ENCODE data around the gene UBE2H.

The UBE2H gene

DNA sequence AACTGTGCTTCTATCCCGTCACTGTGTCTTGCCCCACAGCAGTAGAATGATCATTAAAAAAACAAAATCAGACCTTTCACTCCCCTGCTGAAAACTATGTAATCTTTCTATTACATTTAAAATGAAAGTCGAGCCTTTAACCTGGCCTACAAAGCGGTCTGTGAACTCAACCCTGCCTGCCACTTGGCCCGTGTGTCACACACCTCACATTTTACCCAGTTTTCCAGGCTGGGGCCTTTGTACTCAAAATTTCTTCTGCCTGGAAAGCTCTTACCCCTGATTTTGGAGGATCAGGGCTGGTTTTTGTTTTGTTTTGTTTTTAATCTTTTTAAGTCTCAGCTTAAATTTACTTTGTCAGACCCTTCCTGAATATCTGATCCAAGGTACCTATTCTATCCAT lies 82.1 kb downstream of the UBE2H start:
- Histone ChIP-seq H2BK15ac (ENCODE audit: low read depth, poor library complexity, severe bottlenecking) (no peak overlapping the region), H3K9ac (ENCODE audit: low read length) (no peak overlapping the region), H3K23ac (ENCODE audit: low read length in 2 of 2) (no peak overlapping the region), H2AK5ac (ENCODE audit: low read length, severe bottlenecking) (no peak overlapping the region), H3K18ac (ENCODE audit: low read depth in 1 of 2, low read length in 2 of 2) (no peak overlapping the region), H3K4me2 (ENCODE audit: low read length, poor library complexity, severe bottlenecking) (no peak overlapping the region), H2BK120ac (ENCODE audit: low read depth, low read length) (no peak overlapping the region), H3K36me3 (ENCODE audit: control insufficient read depth in 1 of 2, insufficient read depth in 2 of 2, low read depth in 1 of 2, low read length in 2 of 2) (peaks cover 15 to 22% of the 10 kb centered on the region in 2 experiments), H3K4ac (ENCODE audit: low read depth in 1 of 2, low read length in 2 of 2) (no peak overlapping the region), H2AFZ (ENCODE audit: low read depth, low read length) (no peak overlapping the region), H2BK5ac (ENCODE audit: low read depth, low read length, poor library complexity, severe bottlenecking) (no peak overlapping the region), H3K4me1 (ENCODE audit: control insufficient read depth, insufficient read depth, low read depth, low read length) (peaks cover 3% of the 10 kb centered on the region), H3K79me1 (replicated peaks; ENCODE audit: low read length, poor library complexity, severe bottlenecking) (peaks cover 8% of the 10 kb centered on the region), H3K14ac (ENCODE audit: low read length in 2 of 2) (no peak overlapping the region), H2BK12ac (ENCODE audit: low read length in 2 of 2) (no peak overlapping the region), H3K27me3 (ENCODE audit: control insufficient read depth in 1 of 2, insufficient read depth in 1 of 2, low read length in 2 of 2) (no peaks in the 10 kb centered on the region), H3K4me3 (ENCODE audit: insufficient read depth in 1 of 2, low read depth in 1 of 2, low read length in 2 of 2) (no peak overlapping the region), H4K8ac (ENCODE audit: low read length) (no peak overlapping the region), H3K9me3 (ENCODE audit: control insufficient read depth, low read length) (no peaks in the 10 kb centered on the region), H4K91ac (ENCODE audit: low read length) (no peak overlapping the region), H3K27ac (ENCODE audit: low read length, poor library complexity, severe bottlenecking) (no peak overlapping the region)
- WGBS: 91% methylated on average over 4 of the region's 4 CpGs
- DNase-seq: no peak

DNA sequence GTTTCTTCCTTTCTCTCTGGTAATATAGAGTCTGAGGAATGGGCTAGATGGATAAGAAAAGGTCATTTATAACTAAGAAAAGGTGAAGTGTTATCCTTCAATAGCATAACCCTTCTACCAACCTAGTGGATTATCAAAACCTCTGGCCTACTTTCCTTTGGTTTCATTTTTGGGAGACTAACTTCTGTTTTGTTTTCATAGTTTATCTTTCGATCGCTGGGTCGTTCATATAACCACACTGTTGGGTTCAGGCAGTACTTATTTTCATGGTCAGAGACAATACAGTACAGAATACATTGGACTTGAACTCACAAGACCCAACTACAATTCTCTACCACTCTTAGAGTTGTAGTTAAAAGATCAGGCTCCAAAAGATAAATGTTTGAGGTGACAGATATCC lies 86.5 kb downstream of the UBE2H start:
- peak overlapping the region; percentile 53 for H3K27ac ChIP-seq (ENCODE audit: low read length, poor library complexity, severe bottlenecking)
- H3K36me3 ChIP-seq (ENCODE audit: control insufficient read depth in 1 of 2, insufficient read depth in 2 of 2, low read depth in 1 of 2, low read length in 2 of 2): peaks cover 8 to 16% of the 10 kb centered on the region in 2 experiments

DNA sequence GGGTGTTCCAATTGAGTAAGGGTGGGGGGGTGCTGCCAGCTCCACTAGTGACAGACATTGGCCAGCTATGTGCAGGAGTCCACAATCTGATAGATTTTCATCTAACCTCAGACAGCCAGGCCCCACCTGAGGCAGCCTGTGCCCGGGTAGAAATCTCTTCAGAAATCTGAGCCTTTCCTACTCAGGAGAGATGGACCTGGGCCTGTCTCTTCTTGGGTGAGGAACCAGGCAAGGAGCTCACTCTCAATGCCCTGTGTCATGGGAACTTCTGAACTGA lies 86.9 kb downstream of the UBE2H start:
- Histone ChIP-seq H2AFZ (ENCODE audit: low read depth, low read length) (no peak overlapping the region), H3K4me3 (ENCODE audit: insufficient read depth in 1 of 2, low read depth in 1 of 2, low read length in 2 of 2) (no peak overlapping the region), H3K4me1 (ENCODE audit: control insufficient read depth, insufficient read depth, low read depth, low read length) (peaks cover 17% of the 10 kb centered on the region), H3K4ac (ENCODE audit: low read depth in 1 of 2, low read length in 2 of 2) (no peak overlapping the region), H3K36me3 (ENCODE audit: control insufficient read depth in 1 of 2, insufficient read depth in 2 of 2, low read depth in 1 of 2, low read length in 2 of 2) (peaks cover 8 to 12% of the 10 kb centered on the region in 2 experiments), H3K9me3 (ENCODE audit: control insufficient read depth, low read length) (no peaks in the 10 kb centered on the region), H2BK5ac (ENCODE audit: low read depth, low read length, poor library complexity, severe bottlenecking) (peak overlapping the region; percentile 22), H3K23ac (ENCODE audit: low read length in 2 of 2) (peak overlapping the region in 1 of 2 experiments; percentile 5), H4K91ac (ENCODE audit: low read length) (no peak overlapping the region), H4K8ac (ENCODE audit: low read length) (no peak overlapping the region), H3K14ac (ENCODE audit: low read length in 2 of 2) (no peak overlapping the region), H3K9ac (ENCODE audit: low read length) (no peak overlapping the region), H2BK15ac (ENCODE audit: low read depth, poor library complexity, severe bottlenecking) (no peak overlapping the region), H2BK120ac (ENCODE audit: low read depth, low read length) (no peak overlapping the region), H2AK5ac (ENCODE audit: low read length, severe bottlenecking) (peak overlapping the region; percentile 68), H2BK12ac (ENCODE audit: low read length in 2 of 2) (no peak overlapping the region), H3K27me3 (ENCODE audit: control insufficient read depth in 1 of 2, insufficient read depth in 1 of 2, low read length in 2 of 2) (no peaks in the 10 kb centered on the region), H3K4me2 (ENCODE audit: low read length, poor library complexity, severe bottlenecking) (no peak overlapping the region), H3K27ac (ENCODE audit: low read length, poor library complexity, severe bottlenecking) (peak overlapping the region; percentile 53), H3K18ac (ENCODE audit: low read depth in 1 of 2, low read length in 2 of 2) (no peak overlapping the region), H3K79me1 (replicated peaks; ENCODE audit: low read length, poor library complexity, severe bottlenecking) (peaks cover 6% of the 10 kb centered on the region)
- no peak for DNase-seq
- WGBS: 96% methylated on average over 1 of the region's 1 CpG

More for the DNA sequence above, 86.5 kb downstream of the UBE2H start:
- 100% methylated on average over 1 of the region's 3 CpGs for WGBS
- Histone ChIP-seq H4K8ac (ENCODE audit: low read length) (no peak overlapping the region), H3K14ac (ENCODE audit: low read length in 2 of 2) (no peak overlapping the region), H4K91ac (ENCODE audit: low read length) (no peak overlapping the region), H3K79me1 (replicated peaks; ENCODE audit: low read length, poor library complexity, severe bottlenecking) (peaks cover 8% of the 10 kb centered on the region), H2AFZ (ENCODE audit: low read depth, low read length) (no peak overlapping the region), H3K9ac (ENCODE audit: low read length) (no peak overlapping the region), H3K4me2 (ENCODE audit: low read length, poor library complexity, severe bottlenecking) (no peak overlapping the region), H3K18ac (ENCODE audit: low read depth in 1 of 2, low read length in 2 of 2) (no peak overlapping the region), H2BK5ac (ENCODE audit: low read depth, low read length, poor library complexity, severe bottlenecking) (no peak overlapping the region), H2BK15ac (ENCODE audit: low read depth, poor library complexity, severe bottlenecking) (no peak overlapping the region), H2BK12ac (ENCODE audit: low read length in 2 of 2) (no peak overlapping the region), H2BK120ac (ENCODE audit: low read depth, low read length) (no peak overlapping the region), H3K4me3 (ENCODE audit: insufficient read depth in 1 of 2, low read depth in 1 of 2, low read length in 2 of 2) (no peak overlapping the region), H3K27me3 (ENCODE audit: control insufficient read depth in 1 of 2, insufficient read depth in 1 of 2, low read length in 2 of 2) (no peaks in the 10 kb centered on the region), H3K4ac (ENCODE audit: low read depth in 1 of 2, low read length in 2 of 2) (no peak overlapping the region), H3K9me3 (ENCODE audit: control insufficient read depth, low read length) (no peaks in the 10 kb centered on the region), H3K23ac (ENCODE audit: low read length in 2 of 2) (no peak overlapping the region), H2AK5ac (ENCODE audit: low read length, severe bottlenecking) (no peak overlapping the region), H3K4me1 (ENCODE audit: control insufficient read depth, insufficient read depth, low read depth, low read length) (peaks cover 17% of the 10 kb centered on the region)
- DNase-seq: peak; percentile 20

DNA sequence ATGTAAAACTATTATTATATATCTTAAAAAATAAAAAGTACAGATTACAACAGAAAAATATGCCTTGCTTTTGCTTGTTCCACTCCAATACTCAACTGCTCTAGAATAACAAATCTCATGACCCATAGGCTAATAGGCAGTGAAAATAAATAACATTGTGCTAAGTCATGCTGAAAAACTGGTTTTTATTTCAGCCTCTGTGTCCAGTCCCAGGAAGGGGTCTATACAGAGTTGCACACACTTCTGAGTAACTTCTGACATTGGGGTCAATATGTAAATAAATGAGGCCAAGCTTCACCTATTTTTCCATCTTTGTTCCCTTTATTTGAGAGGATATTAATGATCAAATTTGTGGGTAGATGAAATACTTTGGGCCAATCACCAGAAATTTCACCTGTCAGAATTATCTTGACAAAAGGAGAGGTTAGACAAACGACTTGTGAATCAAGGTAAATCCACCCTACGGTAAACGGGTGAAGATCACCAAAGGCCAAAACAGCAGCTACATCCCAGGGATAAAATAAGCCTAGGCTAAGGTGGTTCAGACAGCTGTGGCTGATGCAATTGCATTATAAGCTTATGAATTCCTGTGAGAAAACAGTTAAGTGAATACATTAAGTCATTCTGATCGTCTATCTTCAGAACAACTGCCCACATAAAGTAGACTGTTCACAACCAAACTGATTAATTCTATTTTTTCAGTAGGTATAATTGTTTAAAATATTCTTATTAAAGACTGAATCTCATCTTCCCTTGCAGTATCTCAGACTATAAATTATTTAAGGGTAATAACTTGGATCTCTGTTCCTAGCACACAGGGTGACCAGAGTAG lies 87.5 kb downstream of the UBE2H start:
- H3K79me1 ChIP-seq (replicated peaks; ENCODE audit: low read length, poor library complexity, severe bottlenecking): peaks cover 5% of the 10 kb centered on the region
- peak overlapping the region; percentile 80 for H3K27ac ChIP-seq (ENCODE audit: low read length, poor library complexity, severe bottlenecking)
- H4K8ac ChIP-seq (ENCODE audit: low read length): no peak overlapping the region
- H2BK120ac ChIP-seq (ENCODE audit: low read depth, low read length): no peak overlapping the region
- H3K14ac ChIP-seq (ENCODE audit: low read length in 2 of 2): no peak overlapping the region
- H4K91ac ChIP-seq (ENCODE audit: low read length): no peak overlapping the region
- no peak overlapping the region for H3K4ac ChIP-seq (ENCODE audit: low read depth in 1 of 2, low read length in 2 of 2)
- peak overlapping the region; percentile 20 for H3K4me2 ChIP-seq (ENCODE audit: low read length, poor library complexity, severe bottlenecking)
- no peak overlapping the region for H2BK12ac ChIP-seq (ENCODE audit: low read length in 2 of 2)
- peak overlapping the region; percentile 68 for H2AK5ac ChIP-seq (ENCODE audit: low read length, severe bottlenecking)
- H3K4me3 ChIP-seq (ENCODE audit: insufficient read depth in 1 of 2, low read depth in 1 of 2, low read length in 2 of 2): no peak overlapping the region
- peak overlapping the region; percentile 27 for H3K9ac ChIP-seq (ENCODE audit: low read length)
- H2AFZ ChIP-seq (ENCODE audit: low read depth, low read length): no peak overlapping the region
- H3K36me3 ChIP-seq (ENCODE audit: control insufficient read depth in 1 of 2, insufficient read depth in 2 of 2, low read depth in 1 of 2, low read length in 2 of 2): peaks cover 4 to 7% of the 10 kb centered on the region in 2 experiments
- no peaks in the 10 kb centered on the region for H3K9me3 ChIP-seq (ENCODE audit: control insufficient read depth, low read length)
- peaks cover 17% of the 10 kb centered on the region for H3K4me1 ChIP-seq (ENCODE audit: control insufficient read depth, insufficient read depth, low read depth, low read length)
- peak; percentile 26 for DNase-seq
- H3K27me3 ChIP-seq (ENCODE audit: control insufficient read depth in 1 of 2, insufficient read depth in 1 of 2, low read length in 2 of 2): no peaks in the 10 kb centered on the region
- H3K23ac ChIP-seq (ENCODE audit: low read length in 2 of 2): no peak overlapping the region
- no peak overlapping the region for H3K18ac ChIP-seq (ENCODE audit: low read depth in 1 of 2, low read length in 2 of 2)
- H2BK15ac ChIP-seq (ENCODE audit: low read depth, poor library complexity, severe bottlenecking): no peak overlapping the region
- WGBS: 94% methylated on average over 3 of the region's 4 CpGs
- peak overlapping the region; percentile 22 for H2BK5ac ChIP-seq (ENCODE audit: low read depth, low read length, poor library complexity, severe bottlenecking)

All from mesenchymal stem cell (in vitro differentiated cells and primary cell).